Measurements from ENCODE around the gene METRNL.

- TF ChIP-seq POLR2AphosphoS5 (IDR thresholded peaks at IDR 0.05; ENCODE audit: low read depth, low read length) (no peak), RAD21 (IDR thresholded peaks at IDR 0.05; ENCODE audit: low read depth) (no peak), CTCF (IDR thresholded peaks at IDR 0.05 in 2 of 3, conservative IDR thresholded peaks at IDR 0.05 in 1 of 3; ENCODE audit: borderline replicate concordance in 1 of 3, insufficient read depth in 1 of 3, low read depth in 2 of 3, low read length in 2 of 3) (no peak), EZH2 (IDR thresholded peaks at IDR 0.05) (no peak), EZH2phosphoT487 (IDR thresholded peaks at IDR 0.05; ENCODE audit: borderline replicate concordance) (no peak), POLR2A (IDR thresholded peaks at IDR 0.05; ENCODE audit: borderline replicate concordance, extremely low read depth, insufficient read depth, insufficient read length) (no peak), REST (IDR thresholded peaks at IDR 0.05; ENCODE audit: low read depth) (no peak), JUND (IDR thresholded peaks at IDR 0.05) (no peak), SRF (IDR thresholded peaks at IDR 0.05; ENCODE audit: low read depth) (no peak), ATF3 (IDR thresholded peaks at IDR 0.05) (no peak), YY1 (IDR thresholded peaks at IDR 0.05; ENCODE audit: extremely low read depth, insufficient replicate concordance, low read depth, low read length) (no peak)
Measured at GRCh38 chr17:83072600-83073358, 6.6 kb upstream of the METRNL start.
